GM12891 (cell line): ENCODE data around the gene SIX5.

Experiments used
- POLR2A ChIP-seq: IDR thresholded peaks from 2 replicates; pipeline ENCODE4 v1.6.1; 2011; ENCODE audit warnings: low read depth, low read length, control low read depth
- POLR2AphosphoS5 ChIP-seq: IDR thresholded peaks from 2 replicates; pipeline ENCODE4 v1.6.1; 2011; ENCODE audit warnings: low read depth, low read length, control low read depth
- SPI1 ChIP-seq: IDR thresholded peaks from 2 replicates; pipeline ENCODE4 v1.6.1; 2011; ENCODE audit warnings: low read depth, low read length, control low read depth
- TAF1 ChIP-seq: IDR thresholded peaks from 2 replicates; pipeline ENCODE4 v1.6.1; 2011; ENCODE audit warnings: low read depth, low read length, control low read depth

- TF ChIP-seq TAF1 (no peak), SPI1 (peak; percentile 87), POLR2AphosphoS5 (no peak), POLR2A (no peak)
Measured at GRCh38 chr19:45790942-45791341, 21.9 kb upstream of the SIX5 start.
